HG02938 (cell line): Measurements from ENCODE around the gene TOP3B.

Source experiments
- ATAC-seq: cut with Tn5 transposase; IDR thresholded peaks from one replicate; pipeline ENCODE4 v1.9.1; 2021; ENCODE audit warnings: mild to moderate bottlenecking, moderate library complexity; ENCODE audit not compliant: unreplicated experiment

TOP3B gene

DNA sequence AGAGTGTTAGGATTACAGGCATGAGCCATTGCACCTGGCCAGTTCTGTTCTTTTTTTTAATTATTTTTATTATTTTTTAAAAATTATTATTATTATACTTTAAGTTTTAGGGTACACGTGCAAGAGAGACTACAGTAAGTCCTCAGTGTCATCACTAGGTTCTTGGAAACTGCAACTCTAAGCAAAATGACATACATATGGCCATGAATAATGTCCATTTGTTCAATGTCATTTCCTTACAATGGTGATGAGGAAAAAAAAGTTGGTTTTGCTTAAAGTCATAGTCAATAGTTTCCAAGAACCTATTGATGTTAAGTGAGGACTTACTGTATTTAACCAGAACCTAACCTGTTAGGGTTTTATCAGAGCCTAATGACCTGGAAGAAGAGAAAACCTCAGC lies 29.4 kb upstream of the TOP3B start:
- no peak for ATAC-seq

DNA sequence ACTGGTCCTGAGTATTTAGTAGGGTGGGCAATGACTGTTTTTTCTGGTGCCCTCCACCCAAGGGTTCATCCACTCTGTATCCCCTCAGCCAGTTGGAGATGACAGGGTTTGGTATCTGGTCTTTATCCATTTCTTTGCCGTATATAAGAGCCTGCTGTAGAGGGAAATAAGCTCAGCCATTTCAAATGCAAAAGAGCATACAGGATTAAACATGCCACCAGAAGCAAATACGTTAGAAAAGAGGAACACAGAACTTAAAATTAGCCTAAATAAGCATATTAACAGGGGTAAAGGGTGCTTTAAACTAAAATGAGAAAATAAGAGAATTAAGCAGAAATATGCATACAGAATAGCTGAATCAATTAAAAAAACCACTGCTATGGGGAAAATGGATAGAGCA lies 27.8 kb upstream of the TOP3B start:
- no peak for ATAC-seq

DNA sequence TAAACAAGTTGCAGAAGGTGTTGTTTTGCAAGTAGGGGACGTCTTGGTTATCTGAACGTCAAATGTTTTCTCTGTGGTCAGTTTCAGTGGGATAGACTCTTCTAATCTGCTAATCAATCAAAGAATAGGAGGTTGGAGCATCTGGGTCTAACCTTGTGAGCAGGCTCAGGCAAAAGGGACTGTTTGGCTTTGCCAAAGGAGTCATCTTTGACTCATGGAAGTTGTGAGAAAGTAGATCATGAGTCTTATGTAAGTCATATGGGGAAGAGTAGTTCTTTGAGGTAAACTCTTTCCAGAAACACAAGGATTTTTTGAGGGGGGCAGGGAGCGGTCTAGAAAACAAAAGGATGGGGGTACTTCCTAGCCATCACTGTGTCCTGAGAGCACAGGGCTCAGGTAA lies 27.1 kb upstream of the TOP3B start:
- ATAC-seq = no peak

DNA sequence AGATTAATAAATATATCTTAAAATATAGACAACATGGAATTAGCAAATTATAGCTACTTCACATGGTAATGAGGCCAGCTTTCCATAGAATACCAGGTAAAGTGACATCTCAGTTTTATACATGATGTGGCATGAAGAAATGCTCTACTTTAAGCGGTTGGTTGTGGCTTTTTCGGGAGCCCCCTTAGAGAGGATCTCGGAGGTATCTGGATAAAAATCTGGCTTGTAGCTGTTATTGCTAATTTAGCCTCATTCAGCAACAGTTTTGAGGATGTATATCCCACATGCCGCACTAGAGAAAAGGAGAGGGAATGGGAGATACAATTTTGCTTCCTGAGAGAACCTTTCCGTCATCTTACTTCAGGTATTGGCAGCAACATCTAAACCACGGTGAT lies 24.0 kb upstream of the TOP3B start:
- no peak for ATAC-seq

GRCh38 chr22:22005945-22006595 lies 23.5 kb upstream of the TOP3B start:
- ATAC-seq = no peak

DNA sequence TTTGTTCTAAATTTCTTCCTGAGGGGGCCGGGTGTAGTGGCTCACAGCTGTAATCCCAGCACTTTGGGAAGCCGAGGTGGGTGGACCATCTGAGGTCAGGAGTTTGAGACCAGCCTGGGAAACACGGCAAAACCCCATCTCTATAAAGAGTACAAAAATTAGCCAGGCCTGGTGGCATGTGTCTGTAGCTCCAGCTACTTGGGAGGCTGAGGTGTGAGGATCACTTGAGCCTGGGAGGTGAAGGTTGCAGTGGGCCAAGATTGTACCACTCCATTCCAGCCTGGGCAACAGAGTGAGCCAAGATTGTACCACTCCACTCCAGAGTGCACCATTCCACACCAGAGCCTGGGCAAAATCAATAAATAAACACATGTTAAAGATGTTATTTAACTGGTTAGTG lies 20.6 kb upstream of the TOP3B start:
- no peak for ATAC-seq

- no peak for ATAC-seq
These were observed 20.0 kb upstream of the TOP3B start for GRCh38 chr22:22002526-22003055.

- ATAC-seq = no peak
These were observed 19.3 kb upstream of the TOP3B start for GRCh38 chr22:22001664-22002525.

DNA sequence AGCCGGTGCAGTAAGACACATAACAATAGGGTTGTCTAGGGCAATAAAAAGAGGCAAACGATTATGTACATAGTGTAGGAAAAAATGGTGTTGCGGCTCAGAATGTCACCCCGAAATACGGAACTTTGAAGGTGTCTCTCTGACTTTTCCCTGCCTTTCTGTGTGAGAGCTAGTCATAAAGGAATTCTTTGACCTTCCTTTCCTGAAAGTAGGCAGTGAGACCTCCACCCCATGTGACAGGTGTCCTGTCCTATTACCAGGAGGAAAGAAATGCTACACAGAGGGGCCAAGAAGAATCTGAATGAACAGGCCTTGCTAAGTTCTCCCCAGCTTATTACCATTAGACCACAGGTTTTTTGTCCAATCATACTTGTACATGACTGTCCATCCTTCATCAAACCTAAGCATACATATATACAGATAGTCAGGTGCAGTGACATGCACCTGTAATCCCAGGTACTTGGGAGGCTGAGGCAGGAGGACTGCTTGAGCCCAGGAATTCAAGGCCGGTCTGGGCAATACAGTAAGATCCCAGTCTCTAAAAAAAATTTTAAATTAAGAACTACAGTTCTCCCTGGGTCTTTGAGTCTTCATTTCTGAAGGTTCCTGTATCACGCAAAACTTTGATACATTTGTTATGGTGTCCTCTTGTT lies 16.1 kb upstream of the TOP3B start:
- no peak for ATAC-seq

DNA sequence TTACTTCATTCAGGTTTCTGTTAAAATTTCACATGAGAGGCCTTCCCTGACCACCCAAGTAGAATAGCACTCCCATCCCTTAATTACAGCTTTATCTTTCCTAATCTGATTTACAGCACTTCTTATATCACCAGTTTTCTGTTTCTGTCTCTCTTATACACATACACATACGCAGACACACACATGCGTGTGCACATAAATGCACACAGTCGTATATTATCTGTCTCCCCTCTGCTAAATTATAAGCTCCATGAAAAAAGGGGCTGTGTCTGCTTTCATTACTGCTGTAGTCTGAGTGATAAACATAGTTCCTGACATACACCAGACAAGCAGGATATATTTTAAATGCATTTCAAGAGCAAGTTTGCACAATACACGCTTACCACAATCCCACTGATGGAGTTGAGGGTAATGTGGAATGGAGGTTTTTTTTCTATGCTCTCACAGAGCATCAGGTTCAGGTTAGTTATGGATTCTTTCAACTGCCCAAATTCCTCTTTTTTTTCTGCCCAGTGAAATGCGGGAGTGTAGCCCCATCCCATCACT lies 13.7 kb upstream of the TOP3B start:
- no peak for ATAC-seq

DNA sequence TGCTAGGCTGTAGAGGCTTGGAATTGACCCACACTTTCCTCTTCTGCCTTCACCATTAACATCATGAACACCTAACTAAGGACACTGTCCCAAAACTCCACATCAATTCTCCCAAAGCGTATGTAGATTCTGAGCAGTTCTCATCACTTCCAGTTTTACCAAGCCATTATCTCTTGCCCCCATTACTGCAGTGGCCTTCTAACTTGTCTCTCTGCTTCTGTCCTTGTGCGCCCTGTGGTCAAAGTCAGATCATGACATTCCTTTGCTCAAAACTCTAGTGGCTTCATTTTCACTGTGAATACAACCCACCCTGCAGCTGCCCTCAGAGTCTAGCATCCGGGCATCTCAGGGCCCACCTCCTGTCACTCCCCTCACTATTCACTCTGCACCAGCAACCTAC lies 13.1 kb upstream of the TOP3B start:
- ATAC-seq = no peak

DNA sequence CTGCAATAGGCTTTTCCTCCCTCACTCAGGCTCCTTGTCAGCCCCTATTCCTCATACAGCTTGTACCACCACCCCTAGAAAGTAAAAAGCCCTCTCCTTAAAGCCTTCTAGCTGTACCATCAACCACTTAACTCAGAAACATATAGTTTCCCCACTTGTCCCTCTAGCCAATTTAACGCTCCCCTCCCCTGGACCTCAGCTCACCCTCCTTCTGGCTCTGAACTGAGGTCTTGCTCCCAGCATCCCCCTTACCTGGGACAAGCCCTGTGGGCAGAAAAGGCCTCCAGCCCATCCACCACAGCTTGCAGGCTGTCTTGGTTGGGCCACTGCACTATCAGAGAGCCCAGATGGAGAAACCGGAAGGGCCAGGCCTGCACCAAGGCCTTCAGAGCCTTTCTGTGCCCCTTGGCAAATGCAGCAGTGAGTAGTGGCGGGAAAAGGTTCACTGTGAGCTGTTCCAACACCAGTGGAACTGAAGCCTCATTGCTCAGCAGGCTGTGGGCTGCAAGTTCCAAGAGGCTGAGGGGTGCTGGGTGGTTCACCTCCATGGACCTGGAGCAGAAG lies 12.4 kb upstream of the TOP3B start:
- ATAC-seq = no peak

DNA sequence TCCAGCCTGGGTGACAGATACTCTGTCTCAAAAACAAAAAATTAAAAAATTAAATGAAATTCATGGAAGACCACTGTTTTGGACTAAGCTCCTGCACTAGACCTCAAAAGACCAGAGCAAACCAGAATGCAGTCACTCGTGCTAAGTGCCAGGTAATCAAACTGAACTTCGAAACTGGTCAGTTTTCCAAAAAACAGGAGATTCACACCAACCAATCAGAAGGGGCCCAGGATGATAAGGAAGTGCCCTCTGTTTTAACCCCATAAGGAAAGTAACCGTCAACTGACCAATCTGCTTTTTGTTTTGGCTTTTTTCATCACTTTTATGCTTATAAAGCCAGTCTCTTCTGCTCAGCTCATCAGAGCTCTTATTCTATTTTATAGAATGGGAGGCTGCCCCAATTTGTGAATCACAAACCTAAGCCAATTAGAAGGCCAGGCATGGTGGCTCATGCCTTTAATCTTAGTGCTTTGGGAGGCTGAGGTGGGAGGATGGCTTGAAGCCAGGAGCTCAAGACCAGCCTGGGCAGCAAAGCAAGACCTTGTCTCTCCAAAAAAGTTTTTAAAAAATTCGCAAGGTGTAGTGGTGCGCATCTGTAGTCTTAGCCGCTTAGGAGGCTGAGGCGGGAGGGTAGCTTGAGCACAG lies 10.1 kb upstream of the TOP3B start:
- ATAC-seq = no peak

DNA sequence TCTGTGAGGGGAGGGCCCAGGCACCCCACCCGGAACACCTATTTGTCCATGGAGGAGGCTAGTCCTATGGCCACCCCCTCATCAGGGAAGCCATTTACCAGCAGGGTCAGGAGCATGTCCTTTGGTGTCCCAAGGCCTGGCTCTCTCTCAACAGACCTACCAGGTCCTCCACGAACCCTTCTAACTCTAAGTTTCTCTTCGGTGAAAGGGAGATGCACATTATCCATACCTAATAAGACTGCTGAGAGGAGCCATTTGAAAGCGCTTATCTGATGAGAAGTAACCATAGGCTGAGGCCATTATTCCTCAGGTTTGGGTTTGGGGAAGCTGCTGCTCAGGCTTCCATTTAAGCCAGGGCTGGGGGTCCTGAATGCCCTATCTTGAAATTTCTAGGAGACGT lies 9.2 kb upstream of the TOP3B start:
- ATAC-seq = no peak

DNA sequence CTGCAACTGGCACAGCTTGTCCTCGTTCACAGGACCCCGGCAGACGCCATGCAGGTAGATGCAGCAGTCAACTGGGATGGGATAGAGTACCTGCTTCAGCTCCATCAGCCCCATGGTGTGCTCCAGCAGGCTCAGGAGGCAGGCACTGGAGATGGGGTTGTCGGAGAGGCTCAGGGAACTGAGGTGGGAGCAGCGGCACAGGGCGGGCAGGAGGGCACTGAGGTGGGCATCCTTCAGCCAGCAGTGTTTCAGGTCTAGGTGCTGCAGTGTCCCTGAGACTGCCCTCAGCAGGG lies 8.7 kb upstream of the TOP3B start:
- ATAC-seq = no peak

DNA sequence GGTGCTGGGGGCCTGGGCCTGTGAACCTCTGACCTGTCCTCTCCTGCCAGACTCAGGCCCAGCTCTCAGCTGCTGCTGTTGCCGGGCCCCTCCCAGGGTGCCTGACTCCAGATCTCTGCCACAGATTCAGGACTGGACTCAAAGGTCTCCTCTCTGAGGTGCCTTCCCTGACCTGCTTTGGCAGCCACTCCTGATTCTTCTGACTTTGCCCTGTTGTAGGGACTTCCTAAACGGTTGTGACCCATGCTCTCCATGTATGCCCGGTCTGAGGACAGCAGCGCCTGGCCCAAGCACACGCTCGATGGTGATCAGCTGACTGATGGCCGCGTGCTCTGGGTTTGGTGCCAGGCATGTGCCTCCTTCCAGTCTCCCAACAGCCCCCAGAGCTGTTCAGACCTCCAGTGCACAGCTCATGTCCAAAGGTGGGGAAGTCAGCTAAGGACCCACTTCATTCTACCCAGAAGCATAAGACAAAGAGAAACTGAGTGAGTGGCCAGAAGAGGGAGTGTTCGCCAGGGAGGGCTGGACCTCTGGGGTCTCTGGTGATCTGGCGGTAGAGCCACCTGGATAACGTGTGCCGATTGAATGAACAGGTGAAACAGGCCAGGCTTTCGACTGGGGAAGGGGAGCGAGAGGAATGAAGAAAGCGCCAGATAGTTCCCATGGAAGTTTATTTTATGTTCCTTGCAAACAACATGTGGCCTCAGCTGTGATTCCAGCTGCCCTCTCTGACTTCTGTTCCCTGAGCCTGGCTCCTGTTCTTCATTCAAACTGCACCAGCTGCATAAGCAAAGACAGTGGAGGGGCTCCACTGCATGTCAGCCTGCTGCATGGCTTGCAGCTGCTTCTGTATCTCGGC lies 8.1 kb upstream of the TOP3B start:
- no peak for ATAC-seq

DNA sequence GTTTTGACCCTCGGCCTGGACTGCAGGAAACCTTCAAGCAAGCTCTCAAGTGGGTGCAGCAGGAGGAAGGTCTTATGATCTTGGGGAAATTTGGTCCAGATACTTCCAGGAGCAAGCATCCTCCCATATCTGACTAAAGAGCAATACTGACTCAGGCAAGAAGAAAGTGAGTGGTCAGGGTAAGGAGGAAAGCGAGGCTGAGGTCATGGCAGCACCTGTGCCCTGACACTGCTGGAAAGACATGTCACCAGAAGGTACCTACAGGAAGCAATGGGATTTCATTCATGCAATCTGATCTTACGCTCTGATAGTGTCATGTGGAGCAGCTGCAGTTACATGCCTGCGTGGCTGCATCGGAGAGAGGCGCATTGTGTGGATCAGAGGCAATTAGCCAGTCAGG lies 6.5 kb upstream of the TOP3B start:
- no peak for ATAC-seq

GRCh38 chr22:21985214-21985613 lies 2.6 kb upstream of the TOP3B start:
- ATAC-seq = no peak

GRCh38 chr22:21984793-21985192 lies 2.2 kb upstream of the TOP3B start:
- no peak for ATAC-seq

GRCh38 chr22:21981874-21982273 lies 713 bp downstream of the TOP3B start:
- ATAC-seq = no peak
